ENCODE results near the gene RIBC1.
A peak's percentile ranks its signal among the peaks of the same experiment; 100 is the strongest.
"Not testable (repeated sequence)": the region's sequence is repeated elsewhere in the genome, so short reads cannot be mapped to it uniquely, and the experiment has no call there.

Gene RIBC1

GRCh38 chrX:53422861-53423306, at the start of gene RIBC1:
TSS of gene RIBC1 (plus strand) at chrX:53422873. CDS start at chrX:53426277, 3,404 bp downstream.
- no peak for DNase-seq

- DNase-seq = no peak
Measured at GRCh38 chrX:53373307-53373706, 49.4 kb upstream of the RIBC1 start.

- DNase-seq = no peak
Measured at GRCh38 chrX:53374222-53374820, 48.4 kb upstream of the RIBC1 start.

DNA sequence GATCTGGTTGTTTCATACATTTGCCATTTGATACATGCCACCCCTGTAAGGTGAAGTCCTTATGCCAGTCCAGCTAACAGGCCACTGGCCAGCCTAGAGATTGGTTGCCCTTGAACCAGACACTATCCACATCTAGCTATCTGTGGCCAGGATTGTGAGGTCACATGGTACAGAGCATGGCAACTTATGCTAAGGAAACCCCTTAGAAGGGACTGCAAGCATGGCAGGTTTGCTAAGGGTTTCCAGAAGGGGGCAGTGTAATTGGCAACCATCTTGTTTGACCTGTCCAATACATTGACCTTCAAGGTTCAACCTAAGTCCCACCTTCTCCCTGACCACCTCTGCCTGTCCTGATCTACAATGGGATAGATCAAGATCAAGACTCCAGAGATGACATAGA, 47.8 kb upstream of the RIBC1 start:
- no peak for DNase-seq

- DNase-seq = no peak
Measured at GRCh38 chrX:53376888-53377287, 45.8 kb upstream of the RIBC1 start.

GRCh38 chrX:53377464-53377863, 45.2 kb upstream of the RIBC1 start:
- DNase-seq = no peak

DNA sequence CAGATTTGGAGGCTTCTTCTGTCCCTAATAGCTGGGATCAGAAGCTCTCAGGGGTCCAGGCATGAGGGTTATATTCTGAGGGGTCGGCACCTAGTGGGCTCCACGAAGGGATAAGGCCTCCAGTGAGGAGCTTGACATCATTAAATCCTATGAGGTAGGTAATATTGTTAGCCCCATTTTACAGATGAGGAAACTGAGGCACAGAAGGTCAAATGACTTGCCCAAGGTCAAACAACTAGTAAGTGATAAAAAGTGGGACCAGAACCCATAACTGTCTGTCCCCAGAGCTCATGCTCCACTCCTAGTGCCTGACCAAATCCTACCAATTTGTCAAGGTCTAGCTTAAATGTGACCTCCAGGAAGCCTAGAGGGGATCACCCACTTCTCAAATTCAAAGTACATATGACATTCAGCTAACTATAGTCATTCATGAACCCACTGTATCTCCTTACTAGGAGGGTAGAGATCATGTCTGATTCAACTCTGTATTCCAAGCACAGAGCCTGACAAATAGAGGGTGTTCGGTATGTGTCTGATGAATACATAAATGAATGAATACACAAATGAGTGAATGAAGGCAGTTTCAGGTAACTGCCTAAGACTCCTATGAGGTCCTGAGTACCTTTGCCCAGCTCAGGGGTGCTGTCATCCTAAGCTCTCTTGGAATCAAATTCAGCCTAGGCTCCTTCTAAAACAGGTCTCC, 43.5 kb upstream of the RIBC1 start:
- DNase-seq = no peak

GRCh38 chrX:53379747-53380146, 42.9 kb upstream of the RIBC1 start:
- DNase-seq = no peak

DNA sequence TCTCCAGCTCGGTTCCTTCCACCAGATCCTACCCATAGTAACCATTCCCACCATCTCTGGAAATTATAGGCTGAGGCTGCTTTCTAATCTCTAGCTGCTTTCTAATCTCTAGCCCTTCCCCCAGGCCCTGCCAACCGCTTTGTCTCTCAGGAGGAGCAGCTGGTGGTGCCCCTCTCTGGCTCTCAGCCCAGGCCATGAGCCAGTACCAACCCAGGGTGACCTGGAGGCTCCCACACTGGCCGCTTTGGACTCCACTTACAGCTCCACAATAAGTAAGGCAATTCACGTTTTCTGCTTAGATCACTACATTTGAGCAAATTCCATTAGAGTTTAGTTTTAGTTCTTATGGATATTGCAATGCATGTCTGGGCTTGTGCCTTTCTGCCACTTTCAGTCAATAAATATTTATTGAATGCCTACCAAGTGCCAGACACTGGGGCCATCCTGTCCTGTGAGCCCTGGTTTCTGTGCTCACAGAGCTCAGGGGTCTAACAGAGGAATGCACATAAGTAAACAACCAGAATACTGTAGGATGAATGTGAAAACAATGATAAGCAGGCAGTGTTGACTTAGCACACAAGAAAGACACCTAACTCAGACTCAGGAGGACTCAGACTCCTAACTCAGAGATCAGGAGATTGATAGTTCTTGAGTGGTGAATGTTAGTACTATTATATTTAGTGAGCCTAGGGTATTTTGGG, 39.1 kb upstream of the RIBC1 start:
- no peak for DNase-seq

GRCh38 chrX:53395605-53396298, 26.9 kb upstream of the RIBC1 start:
- DNase-seq = no peak

DNA sequence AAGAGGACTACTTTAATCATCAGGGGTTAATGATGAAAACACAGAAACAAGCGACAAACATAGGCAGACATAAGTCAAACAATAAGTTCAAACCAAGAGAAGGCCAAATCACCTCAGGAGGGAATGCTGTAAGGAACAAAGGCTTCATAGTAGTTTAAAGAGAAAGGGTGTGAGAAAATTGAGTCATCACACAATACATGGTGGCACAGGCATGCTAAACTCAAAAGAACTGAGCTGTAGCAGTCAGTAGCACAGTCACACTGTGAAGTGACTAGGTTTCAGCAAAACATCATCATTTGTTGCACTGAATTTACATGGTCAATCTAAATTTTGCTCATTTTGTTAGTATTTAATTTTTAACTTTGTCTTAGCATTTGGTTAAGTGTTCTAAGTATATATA, 24.5 kb upstream of the RIBC1 start:
- no peak for DNase-seq

- no peak for DNase-seq
Measured at GRCh38 chrX:53403535-53403934, 19.1 kb upstream of the RIBC1 start.

DNA sequence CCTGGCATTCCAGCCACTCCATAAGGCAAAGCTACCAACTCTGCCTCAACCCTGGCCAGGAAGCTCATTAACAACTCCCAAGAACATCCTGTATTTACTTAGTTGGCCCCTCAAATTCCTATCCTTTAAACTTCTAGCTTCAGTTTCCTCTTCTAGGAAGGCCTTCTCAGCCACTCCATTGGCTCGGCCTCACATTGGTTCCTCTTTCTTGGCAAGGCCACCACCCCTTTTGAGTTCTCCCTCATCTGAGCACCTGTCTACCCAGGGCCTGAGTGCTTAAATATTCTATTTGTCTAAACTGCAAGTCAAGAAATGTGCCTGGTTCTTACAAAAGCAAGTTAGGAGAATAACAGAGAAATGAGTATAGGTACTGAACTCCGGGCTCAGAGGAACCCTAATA, 10.2 kb upstream of the RIBC1 start:
- no peak for DNase-seq

GRCh38 chrX:53420351-53420750, 2.3 kb upstream of the RIBC1 start:
- not testable (repeated sequence) for DNase-seq

DNA sequence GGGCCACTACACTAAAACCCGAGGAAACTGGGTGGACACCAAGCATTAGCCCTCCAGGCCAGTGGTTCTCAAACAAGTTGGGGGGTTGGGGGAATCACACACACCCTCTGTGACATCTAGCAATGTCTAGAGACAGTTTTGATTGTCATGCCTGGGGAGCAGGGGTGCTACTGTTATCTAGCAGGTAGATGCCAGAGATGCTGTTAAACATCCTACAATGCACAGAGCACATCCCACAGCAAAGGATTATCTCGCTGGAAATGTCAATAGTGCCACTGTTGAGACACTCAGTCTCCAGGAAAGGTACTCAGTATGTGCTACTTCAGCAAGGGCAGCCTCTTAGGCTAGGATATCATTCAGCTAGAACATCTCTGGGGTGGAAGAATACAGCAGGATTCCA, 1.5 kb upstream of the RIBC1 start:
- peak in 2 of 3 experiments; percentile 26 to 37 for DNase-seq

- peak; percentile 58 to 95 (median 95) for DNase-seq
Measured at GRCh38 chrX:53421772-53422085, 944 bp upstream of the RIBC1 start.

- peak; percentile 96 to 99 (median 99) for DNase-seq
Measured at GRCh38 chrX:53422086-53422860, 400 bp upstream of the RIBC1 start, which contains the start of gene SMC1A. TSS of gene SMC1A (minus strand) at chrX:53422654. CDS start at chrX:53422600, 54 bp downstream.

DNA sequence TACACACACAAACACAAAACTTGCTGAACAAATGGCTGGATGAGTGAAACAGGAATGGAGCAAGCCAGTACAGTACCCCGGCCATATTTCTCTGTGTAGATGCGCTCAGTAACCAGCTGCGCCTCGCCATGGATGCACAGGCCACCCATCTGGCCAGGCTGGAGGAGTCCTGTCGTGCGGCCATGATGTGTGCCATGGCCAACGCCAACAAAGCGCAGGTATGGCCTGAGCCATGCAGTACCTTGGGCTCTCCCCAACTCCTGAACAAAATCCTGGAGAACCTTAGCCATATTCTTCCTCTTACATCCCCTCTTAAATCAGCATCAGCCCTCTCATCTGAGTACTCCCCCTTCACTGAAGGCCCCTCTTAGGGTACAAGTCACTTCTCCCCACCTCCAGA, 7.1 kb downstream of the RIBC1 start:
- no peak for DNase-seq

GRCh38 chrX:53430231-53430630, 7.6 kb downstream of the RIBC1 start:
- DNase-seq = no peak

- DNase-seq = peak; percentile 81 to 88 (median 87)
Measured at GRCh38 chrX:53433651-53434639, 11.3 kb downstream of the RIBC1 start, which contains the start of gene HSD17B10. TSS of gene HSD17B10 (minus strand) at chrX:53434370. CDS start at chrX:53434345, 25 bp downstream.

DNA sequence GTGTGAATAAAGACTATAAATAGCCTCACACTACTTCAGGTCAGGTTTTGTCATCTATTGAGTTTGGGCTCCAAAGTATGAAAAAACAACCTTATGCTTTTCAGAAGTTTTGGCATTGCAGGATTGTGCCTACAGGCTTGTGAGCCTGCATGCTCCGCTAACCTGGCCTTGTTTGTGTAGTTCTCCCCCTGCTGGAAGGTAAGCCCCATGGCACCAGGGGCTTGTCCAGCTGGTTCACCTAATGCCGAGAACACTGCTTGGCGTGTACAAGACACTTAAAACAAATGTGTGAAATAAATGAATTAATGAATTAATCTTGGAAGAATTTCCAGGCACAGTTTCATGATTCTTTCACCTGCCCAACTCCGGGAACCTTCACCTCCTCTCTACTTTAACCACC, 13.3 kb downstream of the RIBC1 start:
- peak; percentile 51 to 83 (median 59) for DNase-seq
